ENCODE measurements around the gene ZP1.
"Not testable (repeated sequence)": the region's sequence is repeated elsewhere in the genome, so short reads cannot be mapped to it uniquely, and the experiment has no call there.

ZP1 gene

GRCh38 chr11:60905047-60905446 lies 37.7 kb downstream of the ZP1 start:
- FAIRE-seq (no peak), DNase-seq (ENCODE audit: insufficient read length, low spot score) (no peak)

- DNase-seq (ENCODE audit: insufficient read length, low spot score) (no peak), FAIRE-seq (no peak)
These were observed 38.3 kb downstream of the ZP1 start for GRCh38 chr11:60905551-60906113.

- FAIRE-seq = no peak
- peak; percentile 87 for DNase-seq (ENCODE audit: insufficient read length, low spot score)
These were observed 39.0 kb downstream of the ZP1 start, which contains the start of gene PRPF19 for GRCh38 chr11:60906132-60906972. PRPF19 (minus strand) TSS chr11:60906585; CDS start chr11:60906382, 203 bp downstream.

- DNase-seq (ENCODE audit: insufficient read length, low spot score) (no peak), FAIRE-seq (no peak)
These were observed 41.5 kb downstream of the ZP1 start for GRCh38 chr11:60908803-60909202.

GRCh38 chr11:60909680-60910280 lies 42.4 kb downstream of the ZP1 start:
- FAIRE-seq; DNase-seq (ENCODE audit: insufficient read length, low spot score): not testable (repeated sequence)

- DNase-seq (ENCODE audit: insufficient read length, low spot score) (no peak), FAIRE-seq (no peak)
These were observed 42.9 kb downstream of the ZP1 start for GRCh38 chr11:60910281-60910687.

GRCh38 chr11:60910711-60911380 lies 43.5 kb downstream of the ZP1 start:
- FAIRE-seq = no peak

GRCh38 chr11:60912223-60912850 lies 45.0 kb downstream of the ZP1 start:
- FAIRE-seq (no peak), DNase-seq (ENCODE audit: insufficient read length, low spot score) (no peak)

More at GRCh38 chr11:60910711-60911380, 43.5 kb downstream of the ZP1 start:
- no peak for DNase-seq (ENCODE audit: insufficient read length, low spot score)

- DNase-seq (ENCODE audit: insufficient read length, low spot score) = no peak
- FAIRE-seq = no peak
These were observed 45.6 kb downstream of the ZP1 start for GRCh38 chr11:60912851-60913528.

GRCh38 chr11:60913793-60914632 lies 46.7 kb downstream of the ZP1 start, which contains the start of gene TMEM109:
TMEM109 (plus strand) TSS chr11:60914158; CDS start chr11:60919694, 5,536 bp downstream.
- DNase-seq (ENCODE audit: insufficient read length, low spot score) (peak; percentile 87), FAIRE-seq (no peak)

GRCh38 chr11:60914633-60915247 lies 47.4 kb downstream of the ZP1 start:
- DNase-seq (ENCODE audit: insufficient read length, low spot score) (no peak), FAIRE-seq (no peak)

GRCh38 chr11:60915248-60915914 lies 48.0 kb downstream of the ZP1 start:
- no peak for DNase-seq (ENCODE audit: insufficient read length, low spot score)

GRCh38 chr11:60916669-60917206 lies 49.4 kb downstream of the ZP1 start:
- FAIRE-seq = no peak

More at GRCh38 chr11:60915248-60915914, 48.0 kb downstream of the ZP1 start:
- FAIRE-seq = no peak

GRCh38 chr11:60917267-60917666 lies 49.9 kb downstream of the ZP1 start:
- no peak for FAIRE-seq

More at GRCh38 chr11:60916669-60917206, 49.4 kb downstream of the ZP1 start:
- DNase-seq (ENCODE audit: insufficient read length, low spot score) = no peak

GRCh38 chr11:60918251-60918938 lies 51.1 kb downstream of the ZP1 start:
- DNase-seq (ENCODE audit: insufficient read length, low spot score) (no peak), FAIRE-seq (no peak)

More at GRCh38 chr11:60917267-60917666, 49.9 kb downstream of the ZP1 start:
- no peak for DNase-seq (ENCODE audit: insufficient read length, low spot score)

GRCh38 chr11:60918939-60919265 lies 51.6 kb downstream of the ZP1 start:
- FAIRE-seq = no peak
- DNase-seq (ENCODE audit: insufficient read length, low spot score) = no peak

- DNase-seq (ENCODE audit: insufficient read length, low spot score) (no peak), FAIRE-seq (no peak)
These were observed 52.0 kb downstream of the ZP1 start for GRCh38 chr11:60919320-60919719.

All from HTR-8/SVneo (cell line).